ENCODE measurements around the gene AMOTL1. TPM values are rescaled to one million over a fixed set of nuclear protein-coding genes. Genes with fewer than 3 reads are reported as not detected.
"Not testable (repeated sequence)": the region's sequence is repeated elsewhere in the genome, so short reads cannot be mapped to it uniquely, and the experiment has no call there.

AMOTL1 gene
- total RNA-seq, 3 donors from 2014 or later (not counting 1 experiment from before 2014, with no cell fraction given), result 7.1 to 8.9 (median 8.7) TPM

GRCh38 chr11:94790197-94790596 lies 22.0 kb downstream of the AMOTL1 start:
- Histone ChIP-seq H3K27me3 (ENCODE audit: control insufficient read depth, insufficient read depth, low read length) (no peaks in the 10 kb centered on the region), H3K9me3 (ENCODE audit: control insufficient read depth, insufficient read depth, low read length) (no peaks in the 10 kb centered on the region), H3K27ac (ENCODE audit: low read length) (no peak overlapping the region), H3K4me1 (ENCODE audit: control insufficient read depth, insufficient read depth, low read length) (no peaks in the 10 kb centered on the region), H3K36me3 (ENCODE audit: control insufficient read depth, insufficient read depth, low read length) (no peaks in the 10 kb centered on the region), H3K4me3 (ENCODE audit: low read length) (no peak overlapping the region)
- H3K27me3 Mint-ChIP-seq (ENCODE audit: low read depth in 2 of 2), result no peaks in the 10 kb centered on the region
- H3K9me3 Mint-ChIP-seq, result no peaks in the 10 kb centered on the region
- peaks cover 6 to 12% of the 10 kb centered on the region in 2 donors for H3K4me1 Mint-ChIP-seq
- H3K36me3 Mint-ChIP-seq, result no peaks in the 10 kb centered on the region
- DNase-seq, result no peak
- intact Hi-C loops (cut with micrococcal nuclease), result no loop called here
- ATAC-seq, result no peak
- no peak overlapping the region for H3K4me3 Mint-ChIP-seq
- no peak for TF ChIP-seq CTCF (IDR thresholded peaks at IDR 0.05)
- 84% methylated on average over 3 of the region's 3 CpGs for WGBS (ENCODE audit: insufficient coverage)
- no peak overlapping the region for H3K27ac Mint-ChIP-seq

- H3K27me3 ChIP-seq (ENCODE audit: control insufficient read depth, insufficient read depth, low read length), result no peaks in the 10 kb centered on the region
- no peak for ATAC-seq
- no peaks in the 10 kb centered on the region for H3K36me3 ChIP-seq (ENCODE audit: control insufficient read depth, insufficient read depth, low read length)
- 76% methylated on average over 6 of the region's 6 CpGs for WGBS (ENCODE audit: insufficient coverage)
- no peaks in the 10 kb centered on the region for H3K36me3 Mint-ChIP-seq
- H3K4me3 ChIP-seq (ENCODE audit: low read length), result no peak overlapping the region
- no peak overlapping the region for H3K27ac ChIP-seq (ENCODE audit: low read length)
- H3K27ac Mint-ChIP-seq, result no peak overlapping the region
- no peaks in the 10 kb centered on the region for H3K4me1 ChIP-seq (ENCODE audit: control insufficient read depth, insufficient read depth, low read length)
- H3K9me3 Mint-ChIP-seq, result no peaks in the 10 kb centered on the region
- TF ChIP-seq CTCF (IDR thresholded peaks at IDR 0.05), result no peak
- H3K4me3 Mint-ChIP-seq, result no peak overlapping the region
- no peaks in the 10 kb centered on the region for H3K27me3 Mint-ChIP-seq (ENCODE audit: low read depth in 2 of 2)
- H3K4me1 Mint-ChIP-seq, result peaks cover 6 to 12% of the 10 kb centered on the region in 2 donors
- DNase-seq, result no peak
- H3K9me3 ChIP-seq (ENCODE audit: control insufficient read depth, insufficient read depth, low read length), result no peaks in the 10 kb centered on the region
- intact Hi-C loops (cut with micrococcal nuclease), result no loop called here
Observed at GRCh38 chr11:94790661-94791180, 22.6 kb downstream of the AMOTL1 start.

- Mint-ChIP-seq H3K27me3 (ENCODE audit: low read depth in 2 of 2) (no peaks in the 10 kb centered on the region), H3K27ac (no peak overlapping the region), H3K4me1 (peaks cover 6 to 12% of the 10 kb centered on the region in 2 donors), H3K36me3 (no peaks in the 10 kb centered on the region), H3K4me3 (no peak overlapping the region), H3K9me3 (no peaks in the 10 kb centered on the region)
- DNase-seq (no peak), ATAC-seq (no peak)
- intact Hi-C loops (cut with micrococcal nuclease), result no loop called here
- H3K9me3 ChIP-seq (ENCODE audit: control insufficient read depth, insufficient read depth, low read length), result no peaks in the 10 kb centered on the region
- H3K27ac ChIP-seq (ENCODE audit: low read length), result no peak overlapping the region
- no peak for TF ChIP-seq CTCF (IDR thresholded peaks at IDR 0.05)
- H3K4me3 ChIP-seq (ENCODE audit: low read length), result no peak overlapping the region
- H3K4me1 ChIP-seq (ENCODE audit: control insufficient read depth, insufficient read depth, low read length), result no peaks in the 10 kb centered on the region
- WGBS (ENCODE audit: insufficient coverage), result 100% methylated on average over 2 of the region's 3 CpGs
- H3K36me3 ChIP-seq (ENCODE audit: control insufficient read depth, insufficient read depth, low read length), result no peaks in the 10 kb centered on the region
- no peaks in the 10 kb centered on the region for H3K27me3 ChIP-seq (ENCODE audit: control insufficient read depth, insufficient read depth, low read length)
Observed at GRCh38 chr11:94791216-94791889, 23.2 kb downstream of the AMOTL1 start.

GRCh38 chr11:94791942-94792341 lies 23.8 kb downstream of the AMOTL1 start:
- H3K27me3 ChIP-seq (ENCODE audit: control insufficient read depth, insufficient read depth, low read length); ATAC-seq; intact Hi-C loops (cut with micrococcal nuclease): not testable (repeated sequence)

More at GRCh38 chr11:94791942-94792341, 23.8 kb downstream of the AMOTL1 start:
- 100% methylated on average over 4 of the region's 5 CpGs for WGBS (ENCODE audit: insufficient coverage)
- H3K36me3 Mint-ChIP-seq; H3K9me3 ChIP-seq (ENCODE audit: control insufficient read depth, insufficient read depth, low read length); H3K9me3 Mint-ChIP-seq; H3K27ac Mint-ChIP-seq; DNase-seq; H3K4me3 Mint-ChIP-seq; H3K4me1 ChIP-seq (ENCODE audit: control insufficient read depth, insufficient read depth, low read length); H3K36me3 ChIP-seq (ENCODE audit: control insufficient read depth, insufficient read depth, low read length); H3K4me3 ChIP-seq (ENCODE audit: low read length); H3K27ac ChIP-seq (ENCODE audit: low read length); H3K27me3 Mint-ChIP-seq (ENCODE audit: low read depth in 2 of 2): not testable (repeated sequence)
- peaks cover 6 to 12% of the 10 kb centered on the region in 2 donors for H3K4me1 Mint-ChIP-seq
